ENCODE measurements around the gene MTHFSD.

The MTHFSD gene

GRCh38 chr16:86514481-86515376 is 40.3 kb downstream of the MTHFSD start:
- DNase-seq (ENCODE audit: low spot score): no peak

- DNase-seq (ENCODE audit: low spot score): no peak
These were observed 41.4 kb downstream of the MTHFSD start for GRCh38 chr16:86513471-86514277.

- DNase-seq (ENCODE audit: low spot score): no peak
These were observed 42.1 kb downstream of the MTHFSD start for GRCh38 chr16:86512860-86513470.

GRCh38 chr16:86512301-86512859 is 42.7 kb downstream of the MTHFSD start:
- DNase-seq (ENCODE audit: low spot score): no peak

- no peak for DNase-seq (ENCODE audit: low spot score)
These were observed 43.5 kb downstream of the MTHFSD start for GRCh38 chr16:86511317-86512161.

- DNase-seq (ENCODE audit: low spot score): no peak
These were observed 44.4 kb downstream of the MTHFSD start, which contains the start of gene FOXF1 for GRCh38 chr16:86510465-86511261. FOXF1 (plus strand) TSS chr16:86510527; CDS start chr16:86510570, 43 bp downstream.

- DNase-seq (ENCODE audit: low spot score): no peak
These were observed 45.1 kb downstream of the MTHFSD start for GRCh38 chr16:86509759-86510464.

- DNase-seq (ENCODE audit: low spot score): no peak
These were observed 45.9 kb downstream of the MTHFSD start for GRCh38 chr16:86508947-86509758.

- DNase-seq (ENCODE audit: low spot score): no peak
These were observed 46.7 kb downstream of the MTHFSD start for GRCh38 chr16:86508028-86508946.

GRCh38 chr16:86507173-86508027 is 47.6 kb downstream of the MTHFSD start:
- no peak for DNase-seq (ENCODE audit: low spot score)

GRCh38 chr16:86505899-86506864 is 48.9 kb downstream of the MTHFSD start:
- no peak for DNase-seq (ENCODE audit: low spot score)

GRCh38 chr16:86505185-86505898 is 49.7 kb downstream of the MTHFSD start:
- DNase-seq (ENCODE audit: low spot score): no peak

- no peak for DNase-seq (ENCODE audit: low spot score)
These were observed 50.5 kb downstream of the MTHFSD start for GRCh38 chr16:86504315-86505184.

- DNase-seq (ENCODE audit: low spot score): no peak
These were observed 51.2 kb downstream of the MTHFSD start for GRCh38 chr16:86503830-86504229.

All from NAMALWA (cell line).